Tibial artery (tissue), 4 donors: ENCODE measurements around the gene MRFAP1.

Experiments used
- DNase-seq, 2 donors: peaks; one replicate each; pipeline ENCODE4 v3.0.0-alpha.2; 2019
- H3K27ac ChIP-seq, 2 donors: fragments of 200-600 bp; sonication (generic) in 1 of 2; 1 replicate in 1 of 2; 2 replicates in 1 of 2; pipeline ENCODE4 v1.5.1; 2018 to 2019; ENCODE audit warnings: mild to moderate bottlenecking in 1 of 2
- H3K27me3 ChIP-seq, 2 donors: fragments of 200-600 bp; sonication (generic) in 1 of 2; one replicate each; pipeline versions ENCODE4 v1.5.1 to v1.6.0; 2016 to 2019
- H3K36me3 ChIP-seq, 3 donors: fragments of 200-600 bp; sonication (generic) in 2 of 3; one replicate each; pipeline ENCODE4 v1.5.1; 2016 to 2019; ENCODE audit warnings: mild to moderate bottlenecking in 2 of 3
- H3K4me1 ChIP-seq, 4 donors: fragments of 200-600 bp; sonication (generic) in 2 of 4; 1 replicate in 3 of 4; 2 replicates in 1 of 4; pipeline ENCODE4 v1.5.1; 2016 to 2019
- H3K4me3 ChIP-seq, 2 donors: fragments of 200-600 bp; sonication (generic) in 1 of 2; 1 replicate in 1 of 2; 2 replicates in 1 of 2; pipeline ENCODE4 v1.5.1; 2018 to 2019; ENCODE audit warnings: mild to moderate bottlenecking in 2 of 2
- H3K9me3 ChIP-seq, 3 donors: fragments of 200-600 bp; sonication (generic) in 1 of 3; one replicate each; pipeline ENCODE4 v1.5.1; 2016 to 2019
- intact Hi-C: fragments of 100-400 bp; cut with DNase I; formaldehyde crosslinking; loops from one replicate; pipeline ENCODE4 v1.15.0; 2023; ENCODE audit warnings: low total_unique reads
- TF ChIP-seq, protein P1 (sequence below), 2 experiments: fragments of 200-600 bp in 1 of 2; fragments of 450-650 bp in 1 of 2; IDR thresholded peaks; one replicate each; pipeline ENCODE4 v1.5.1; 2017 to 2019; ENCODE audit warnings: antibody characterized with exemption in 2 of 2, mild to moderate bottlenecking in 1 of 2, moderate library complexity in 1 of 2

MRFAP1 gene

DNA sequence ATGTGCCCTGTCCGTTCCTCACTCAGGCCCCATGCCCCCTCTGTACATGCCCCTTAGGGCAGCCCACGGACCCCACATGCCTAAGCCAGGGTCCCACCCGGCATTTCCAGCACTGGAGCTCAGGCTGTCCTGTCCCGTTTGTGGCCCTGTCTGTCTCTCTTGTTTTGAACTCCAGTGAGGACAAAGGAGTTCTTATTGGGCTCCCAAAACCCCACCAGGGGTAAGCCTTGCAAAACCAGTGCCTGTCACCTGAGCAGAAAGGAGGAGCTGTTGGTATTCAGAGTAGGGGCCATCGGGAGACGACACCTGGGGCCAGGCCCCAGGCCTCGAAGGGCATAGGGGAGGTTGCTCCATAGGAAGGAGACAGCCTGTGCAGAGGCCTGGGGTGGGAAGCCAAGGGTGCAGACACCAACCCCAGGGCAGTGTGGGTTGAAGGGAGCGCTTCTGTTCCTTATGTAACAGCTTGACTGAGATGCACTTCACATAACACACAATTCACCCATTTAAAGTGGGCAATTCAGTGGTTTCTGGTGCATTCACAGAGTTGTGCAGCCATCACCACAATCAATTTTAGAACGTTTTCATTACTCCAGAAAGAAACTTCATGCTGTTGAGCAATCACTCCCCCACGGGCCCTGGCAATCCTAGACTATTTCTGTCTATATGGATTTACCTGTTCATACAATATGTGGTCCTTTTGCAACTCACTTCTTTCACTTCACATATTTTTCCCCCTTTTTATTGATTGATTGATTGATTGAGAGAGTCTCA is 33.8 kb upstream of the MRFAP1 start:
- TF ChIP-seq, protein P1, sequence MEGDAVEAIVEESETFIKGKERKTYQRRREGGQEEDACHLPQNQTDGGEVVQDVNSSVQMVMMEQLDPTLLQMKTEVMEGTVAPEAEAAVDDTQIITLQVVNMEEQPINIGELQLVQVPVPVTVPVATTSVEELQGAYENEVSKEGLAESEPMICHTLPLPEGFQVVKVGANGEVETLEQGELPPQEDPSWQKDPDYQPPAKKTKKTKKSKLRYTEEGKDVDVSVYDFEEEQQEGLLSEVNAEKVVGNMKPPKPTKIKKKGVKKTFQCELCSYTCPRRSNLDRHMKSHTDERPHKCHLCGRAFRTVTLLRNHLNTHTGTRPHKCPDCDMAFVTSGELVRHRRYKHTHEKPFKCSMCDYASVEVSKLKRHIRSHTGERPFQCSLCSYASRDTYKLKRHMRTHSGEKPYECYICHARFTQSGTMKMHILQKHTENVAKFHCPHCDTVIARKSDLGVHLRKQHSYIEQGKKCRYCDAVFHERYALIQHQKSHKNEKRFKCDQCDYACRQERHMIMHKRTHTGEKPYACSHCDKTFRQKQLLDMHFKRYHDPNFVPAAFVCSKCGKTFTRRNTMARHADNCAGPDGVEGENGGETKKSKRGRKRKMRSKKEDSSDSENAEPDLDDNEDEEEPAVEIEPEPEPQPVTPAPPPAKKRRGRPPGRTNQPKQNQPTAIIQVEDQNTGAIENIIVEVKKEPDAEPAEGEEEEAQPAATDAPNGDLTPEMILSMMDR (IDR thresholded peaks at IDR 0.05) = no peak
- Histone ChIP-seq H3K9me3 (peaks cover 0 to 10% (median 8%) of the 10 kb centered on the region in 3 donors), H3K4me3 (no peak overlapping the region), H3K27ac (no peak overlapping the region), H3K36me3 (peaks cover 81 to 100% (median 99%) of the 10 kb centered on the region in 3 donors), H3K4me1 (no peaks in the 10 kb centered on the region), H3K27me3 (no peaks in the 10 kb centered on the region)
- intact Hi-C loops = no loop called here
- DNase-seq = no peak

DNA sequence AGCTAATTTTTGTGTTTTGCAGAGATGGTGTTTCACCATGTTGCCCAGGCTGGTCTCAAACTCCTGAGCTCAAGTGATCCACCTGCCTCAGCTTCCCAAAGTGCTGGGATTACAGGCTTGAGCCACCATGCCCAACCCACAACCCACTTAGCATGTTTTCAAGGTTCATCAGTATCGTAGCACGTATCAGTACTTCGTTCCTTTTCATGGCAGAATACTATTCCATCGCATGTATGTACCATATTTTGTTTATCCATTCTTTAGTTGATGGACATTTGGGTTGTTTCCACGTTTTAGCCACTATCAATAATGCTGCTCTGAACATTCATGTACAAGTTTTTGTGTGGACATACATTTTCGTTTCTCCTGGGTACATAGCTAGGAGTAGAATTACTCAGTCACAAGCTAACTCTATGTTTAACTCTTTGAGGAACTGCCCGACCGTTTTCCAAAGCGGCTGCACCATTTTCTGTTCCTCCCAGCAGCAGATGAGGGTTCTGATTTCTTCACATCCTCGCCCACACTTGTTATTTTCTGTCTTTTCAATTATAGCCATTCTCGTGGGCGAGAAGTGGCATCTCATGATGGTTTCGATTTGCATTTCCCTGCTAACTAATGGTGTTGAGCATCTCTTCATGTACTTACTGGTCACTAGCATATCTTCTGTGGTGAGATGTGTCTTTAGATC is 33.0 kb upstream of the MRFAP1 start:
- Histone ChIP-seq H3K9me3 (peaks cover 0 to 8% (median 7%) of the 10 kb centered on the region in 3 donors), H3K27me3 (no peaks in the 10 kb centered on the region), H3K4me1 (no peaks in the 10 kb centered on the region), H3K36me3 (peaks cover 79 to 100% (median 99%) of the 10 kb centered on the region in 3 donors), H3K4me3 (no peak overlapping the region), H3K27ac (no peak overlapping the region)
- no peak for DNase-seq
- TF ChIP-seq, protein P1 (IDR thresholded peaks at IDR 0.05) = no peak
- intact Hi-C loops = no loop called here

DNA sequence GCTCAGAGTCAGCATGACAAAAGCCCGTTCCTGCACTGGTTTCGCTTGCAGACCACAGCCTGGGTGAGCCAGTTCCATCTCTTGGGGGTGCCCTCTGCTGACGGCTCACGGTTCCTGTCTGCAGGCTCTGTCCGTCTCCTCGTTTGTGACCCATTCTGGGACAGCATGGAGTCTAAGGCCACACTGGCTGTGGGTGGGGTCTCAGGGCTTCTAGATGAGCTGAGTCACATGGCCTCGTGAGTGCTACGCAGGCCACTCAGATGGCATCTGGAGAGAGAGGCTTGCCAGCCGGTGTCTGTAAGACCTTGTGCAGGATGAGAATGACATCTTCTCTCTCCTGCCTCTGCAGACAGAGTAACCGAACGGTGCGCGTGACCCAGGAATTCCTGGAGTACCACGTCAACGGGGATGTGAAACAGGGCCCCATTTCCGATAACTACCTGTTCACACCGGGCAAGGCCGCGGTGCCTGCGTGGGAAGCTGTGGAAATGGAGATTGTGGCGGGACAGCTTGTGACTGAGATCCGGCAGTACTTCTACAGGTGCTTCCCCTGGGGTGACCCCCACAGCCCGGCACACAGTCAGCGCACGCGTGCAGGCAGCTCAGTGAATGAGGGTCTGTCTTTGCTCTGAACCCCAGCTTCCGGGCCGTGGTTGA is 31.6 kb upstream of the MRFAP1 start:
- DNase-seq = no peak
- intact Hi-C loops = no loop called here
- TF ChIP-seq, protein P1 (IDR thresholded peaks at IDR 0.05) = no peak
- no peak overlapping the region for H3K4me3 ChIP-seq
- no peaks in the 10 kb centered on the region for H3K27me3 ChIP-seq
- H3K9me3 ChIP-seq = peaks cover 0 to 8% (median 7%) of the 10 kb centered on the region in 3 donors
- H3K27ac ChIP-seq = no peak overlapping the region
- no peaks in the 10 kb centered on the region for H3K4me1 ChIP-seq
- H3K36me3 ChIP-seq = peaks cover 71 to 100% (median 91%) of the 10 kb centered on the region in 3 donors

DNA sequence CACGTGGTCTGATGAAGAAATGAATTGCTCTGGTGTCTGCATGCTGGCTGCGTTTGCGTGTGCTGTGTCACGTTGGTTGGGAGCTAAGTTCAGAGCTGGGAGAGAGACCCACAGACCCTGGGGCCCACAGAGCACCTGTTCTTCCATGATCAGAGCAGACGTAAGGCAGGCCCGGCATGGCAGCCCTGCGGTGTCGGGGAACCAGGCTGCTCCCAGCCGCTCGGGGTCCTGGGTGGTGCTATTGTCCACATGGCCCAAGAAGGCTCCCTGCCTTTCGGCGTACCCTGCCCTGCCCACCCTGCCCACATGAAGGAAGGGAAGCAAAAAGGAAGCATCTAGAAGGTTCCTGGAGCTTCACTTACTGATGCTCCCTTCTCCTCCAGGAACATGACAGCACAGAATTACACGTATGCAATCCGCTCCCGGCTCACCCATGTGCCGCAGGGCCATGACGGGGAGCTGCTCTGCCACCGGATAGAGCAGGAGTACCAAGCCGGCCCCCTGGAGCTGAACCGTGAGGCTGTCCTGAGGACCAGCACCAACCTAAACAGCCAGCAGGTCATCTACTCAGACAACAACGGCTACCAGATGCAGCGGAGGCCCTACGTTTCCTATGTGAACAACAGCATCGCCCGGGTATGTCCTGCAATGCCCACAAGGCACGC is 30.9 kb upstream of the MRFAP1 start:
- Histone ChIP-seq H3K9me3 (peaks cover 0 to 8% (median 7%) of the 10 kb centered on the region in 3 donors), H3K4me3 (no peak overlapping the region), H3K36me3 (peaks cover 71 to 100% (median 90%) of the 10 kb centered on the region in 3 donors), H3K27ac (no peak overlapping the region), H3K27me3 (no peaks in the 10 kb centered on the region), H3K4me1 (no peaks in the 10 kb centered on the region)
- no peak for DNase-seq
- TF ChIP-seq, protein P1 (IDR thresholded peaks at IDR 0.05) = no peak
- intact Hi-C loops = no loop called here

DNA sequence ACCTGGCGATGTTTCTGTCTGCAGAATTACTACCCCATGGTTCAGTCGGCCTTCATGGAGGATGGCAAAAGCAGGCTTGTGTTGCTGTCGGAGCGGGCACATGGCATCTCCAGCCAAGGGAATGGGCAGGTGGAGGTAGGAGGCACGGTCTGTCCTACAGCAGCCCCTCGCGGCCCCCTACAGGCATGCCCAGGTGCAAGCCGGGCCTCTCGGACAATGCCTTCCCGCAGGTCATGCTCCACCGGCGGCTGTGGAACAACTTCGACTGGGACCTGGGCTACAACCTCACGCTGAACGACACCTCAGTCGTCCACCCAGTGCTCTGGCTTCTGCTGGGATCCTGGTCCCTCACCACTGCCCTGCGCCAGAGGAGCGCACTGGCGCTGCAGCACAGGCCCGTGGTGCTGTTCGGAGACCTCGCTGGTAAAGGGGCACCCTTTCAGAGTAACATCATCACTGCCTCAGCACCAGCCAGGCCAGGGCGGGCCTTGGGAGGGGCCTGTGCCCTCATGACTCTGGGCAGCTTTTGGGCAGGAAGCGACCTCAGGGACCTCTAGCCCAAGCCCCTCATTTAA is 29.5 kb upstream of the MRFAP1 start:
- intact Hi-C loops = no loop called here
- H3K36me3 ChIP-seq = peaks cover 69 to 100% (median 90%) of the 10 kb centered on the region in 3 donors
- H3K27ac ChIP-seq = no peak overlapping the region
- no peak for DNase-seq
- TF ChIP-seq, protein P1 (IDR thresholded peaks at IDR 0.05) = no peak
- no peak overlapping the region for H3K4me3 ChIP-seq
- H3K27me3 ChIP-seq = no peaks in the 10 kb centered on the region
- H3K9me3 ChIP-seq = no peaks in the 10 kb centered on the region
- no peaks in the 10 kb centered on the region for H3K4me1 ChIP-seq
